BE2C (cell line): ENCODE measurements around the gene SIPA1.
A peak's percentile ranks its signal among the peaks of the same experiment; 100 is the strongest.

Experiments
- DNase-seq: peaks from one replicate; pipeline ENCODE4 v3.0.0-alpha.2; 2020
- H3K27me3 ChIP-seq: fragments of 250-450 bp; sonication (Bioruptor Pico); 2 replicates; pipeline ENCODE4 v1.5.1; 2020; ENCODE audit warnings: mild to moderate bottlenecking
- H3K36me3 ChIP-seq: fragments of 250-450 bp; sonication (Bioruptor Pico); 2 replicates; pipeline ENCODE4 v1.5.1; 2020; ENCODE audit warnings: mild to moderate bottlenecking
- H3K4me1 ChIP-seq: fragments of 250-450 bp; sonication (Bioruptor Pico); 2 replicates; pipeline ENCODE4 v1.5.1; 2020
- H3K4me3 ChIP-seq: 2 replicates; pipeline ENCODE4 v1.5.1; 2011; ENCODE audit warnings: low read depth, low read length
- H3K9me3 ChIP-seq: fragments of 250-450 bp; sonication (Bioruptor Pico); 2 replicates; pipeline ENCODE4 v1.5.1; 2020
- TF ChIP-seq, protein P1 (sequence below): IDR thresholded peaks from 2 replicates; pipeline ENCODE4 v1.5.1; 2012; ENCODE audit warnings: mild to moderate bottlenecking, low read depth, low read length

The SIPA1 gene

DNA sequence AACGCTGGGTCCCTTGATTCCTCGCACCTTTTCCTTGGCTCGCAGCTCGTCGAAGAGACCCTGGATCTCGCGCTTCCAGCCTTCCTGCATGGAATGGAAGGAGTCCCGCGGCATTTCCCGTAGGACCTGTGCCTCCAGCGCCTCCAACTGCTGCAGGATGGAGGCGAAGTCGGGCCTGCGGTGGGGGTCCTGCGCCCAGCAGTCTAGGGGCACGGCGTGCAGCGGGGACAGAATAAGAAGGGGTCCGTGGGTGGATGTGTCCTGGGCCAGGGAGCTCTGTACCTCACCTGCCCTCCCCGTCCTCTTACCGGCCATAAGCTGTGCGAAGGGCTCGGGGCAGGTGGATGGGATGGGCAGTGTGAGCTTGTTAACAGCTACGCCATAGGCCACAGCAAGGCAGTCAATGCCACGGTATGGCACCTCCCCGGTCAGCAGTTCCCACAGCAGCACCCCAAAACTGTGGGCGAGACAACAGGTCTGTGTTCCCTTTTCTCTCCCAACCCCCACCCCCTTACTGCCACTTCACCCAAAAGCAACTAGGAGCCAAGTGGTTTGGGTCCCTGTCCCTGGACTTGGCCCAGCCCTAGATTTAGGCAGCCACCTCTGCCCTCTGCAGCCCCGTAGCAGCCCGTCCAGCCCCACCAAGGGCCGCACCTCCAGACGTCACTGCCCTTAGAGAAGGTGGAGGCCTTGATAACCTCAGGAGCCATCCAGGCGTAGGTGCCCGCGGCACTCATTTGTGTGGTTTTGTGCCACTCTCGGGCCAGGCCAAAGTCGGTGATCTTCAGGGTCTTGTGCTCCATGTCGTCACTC is 30.1 kb upstream of the SIPA1 start:
- Histone ChIP-seq H3K36me3 (no peaks in the 10 kb centered on the region), H3K4me3 (peak overlapping the region; percentile 14; the same call in 1 of the 2 replicates), H3K9me3 (no peaks in the 10 kb centered on the region), H3K4me1 (0 out of 2 replicates have a peak, but pooled peaks cover 2% of the 10 kb centered on the region), H3K27me3 (no peaks in the 10 kb centered on the region)
- no peak for DNase-seq
- TF ChIP-seq, protein P1, sequence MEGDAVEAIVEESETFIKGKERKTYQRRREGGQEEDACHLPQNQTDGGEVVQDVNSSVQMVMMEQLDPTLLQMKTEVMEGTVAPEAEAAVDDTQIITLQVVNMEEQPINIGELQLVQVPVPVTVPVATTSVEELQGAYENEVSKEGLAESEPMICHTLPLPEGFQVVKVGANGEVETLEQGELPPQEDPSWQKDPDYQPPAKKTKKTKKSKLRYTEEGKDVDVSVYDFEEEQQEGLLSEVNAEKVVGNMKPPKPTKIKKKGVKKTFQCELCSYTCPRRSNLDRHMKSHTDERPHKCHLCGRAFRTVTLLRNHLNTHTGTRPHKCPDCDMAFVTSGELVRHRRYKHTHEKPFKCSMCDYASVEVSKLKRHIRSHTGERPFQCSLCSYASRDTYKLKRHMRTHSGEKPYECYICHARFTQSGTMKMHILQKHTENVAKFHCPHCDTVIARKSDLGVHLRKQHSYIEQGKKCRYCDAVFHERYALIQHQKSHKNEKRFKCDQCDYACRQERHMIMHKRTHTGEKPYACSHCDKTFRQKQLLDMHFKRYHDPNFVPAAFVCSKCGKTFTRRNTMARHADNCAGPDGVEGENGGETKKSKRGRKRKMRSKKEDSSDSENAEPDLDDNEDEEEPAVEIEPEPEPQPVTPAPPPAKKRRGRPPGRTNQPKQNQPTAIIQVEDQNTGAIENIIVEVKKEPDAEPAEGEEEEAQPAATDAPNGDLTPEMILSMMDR: no peak

DNA sequence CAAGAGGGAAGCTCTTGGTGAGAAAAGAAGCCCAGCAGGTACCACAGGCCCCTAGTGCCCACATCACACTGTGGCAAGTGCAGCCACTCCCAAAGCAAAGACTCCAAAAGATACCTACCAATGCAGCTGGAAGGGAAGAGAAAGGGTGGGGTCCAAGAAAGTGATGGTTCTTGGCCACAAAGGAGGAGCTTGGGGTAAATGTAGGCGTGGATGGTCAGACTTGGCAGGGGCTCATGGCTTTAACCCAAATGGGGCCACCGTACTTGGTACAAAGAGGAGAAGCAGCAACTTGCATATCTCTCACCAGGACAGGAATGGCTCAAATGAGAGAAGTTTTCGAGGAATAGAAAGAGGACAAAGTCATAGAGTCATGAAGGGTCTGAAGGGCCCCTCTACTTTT is 28.7 kb upstream of the SIPA1 start:
- H3K36me3 ChIP-seq: no peaks in the 10 kb centered on the region
- H3K9me3 ChIP-seq: no peaks in the 10 kb centered on the region
- TF ChIP-seq, protein P1: no peak
- 0 out of 2 replicates have a peak, but pooled peaks cover 2% of the 10 kb centered on the region for H3K4me1 ChIP-seq
- no peak overlapping the region for H3K4me3 ChIP-seq
- DNase-seq: no peak
- H3K27me3 ChIP-seq: no peaks in the 10 kb centered on the region

DNA sequence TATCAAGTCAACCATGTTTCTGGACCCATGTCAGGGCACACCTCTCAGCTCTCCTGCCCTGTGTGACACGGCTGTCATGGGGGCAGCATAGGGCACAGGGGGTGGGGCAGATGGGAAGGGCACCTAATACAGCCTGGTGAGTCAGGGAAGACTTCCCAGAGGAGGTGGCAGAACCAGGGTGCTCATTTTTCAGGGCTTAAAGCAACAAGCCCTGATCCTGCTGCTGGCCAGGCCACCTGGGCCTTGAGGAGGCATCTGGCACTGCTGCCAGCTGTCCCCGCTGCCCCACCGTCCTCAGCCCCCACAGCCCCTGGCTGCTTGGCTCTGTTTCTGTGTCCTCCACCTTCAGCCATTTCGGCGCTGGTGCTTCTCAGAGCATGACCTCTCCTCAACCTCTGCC is 28.2 kb upstream of the SIPA1 start:
- DNase-seq: no peak
- no peak overlapping the region for H3K4me3 ChIP-seq
- 0 out of 2 replicates have a peak, but pooled peaks cover 2% of the 10 kb centered on the region for H3K4me1 ChIP-seq
- no peaks in the 10 kb centered on the region for H3K27me3 ChIP-seq
- TF ChIP-seq, protein P1: no peak
- H3K36me3 ChIP-seq: no peaks in the 10 kb centered on the region
- H3K9me3 ChIP-seq: no peaks in the 10 kb centered on the region

DNA sequence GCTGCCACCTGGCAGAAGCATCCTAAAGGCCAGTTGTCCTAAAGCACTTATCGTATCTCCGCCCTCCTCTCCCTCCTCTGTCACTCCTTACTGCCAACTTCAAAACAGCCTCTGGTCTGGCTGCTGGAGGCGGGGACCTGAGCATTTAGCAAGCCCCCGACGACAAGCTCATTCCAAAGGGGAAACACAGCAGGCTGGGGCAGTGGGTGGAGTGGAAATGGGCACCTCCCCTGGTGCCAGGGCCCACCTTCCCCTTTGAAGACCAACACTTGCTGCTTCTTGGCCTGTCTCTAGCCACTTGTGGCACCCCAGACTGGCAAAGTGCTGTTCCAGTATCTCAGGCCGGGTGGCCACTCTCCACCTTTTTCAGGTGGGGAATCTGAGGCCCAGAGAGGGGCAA is 27.5 kb upstream of the SIPA1 start:
- H3K4me1 ChIP-seq: 0 out of 2 replicates have a peak, but pooled peaks cover 2% of the 10 kb centered on the region
- no peaks in the 10 kb centered on the region for H3K36me3 ChIP-seq
- no peak overlapping the region for H3K4me3 ChIP-seq
- no peaks in the 10 kb centered on the region for H3K9me3 ChIP-seq
- DNase-seq: no peak
- TF ChIP-seq, protein P1: no peak
- H3K27me3 ChIP-seq: no peaks in the 10 kb centered on the region

DNA sequence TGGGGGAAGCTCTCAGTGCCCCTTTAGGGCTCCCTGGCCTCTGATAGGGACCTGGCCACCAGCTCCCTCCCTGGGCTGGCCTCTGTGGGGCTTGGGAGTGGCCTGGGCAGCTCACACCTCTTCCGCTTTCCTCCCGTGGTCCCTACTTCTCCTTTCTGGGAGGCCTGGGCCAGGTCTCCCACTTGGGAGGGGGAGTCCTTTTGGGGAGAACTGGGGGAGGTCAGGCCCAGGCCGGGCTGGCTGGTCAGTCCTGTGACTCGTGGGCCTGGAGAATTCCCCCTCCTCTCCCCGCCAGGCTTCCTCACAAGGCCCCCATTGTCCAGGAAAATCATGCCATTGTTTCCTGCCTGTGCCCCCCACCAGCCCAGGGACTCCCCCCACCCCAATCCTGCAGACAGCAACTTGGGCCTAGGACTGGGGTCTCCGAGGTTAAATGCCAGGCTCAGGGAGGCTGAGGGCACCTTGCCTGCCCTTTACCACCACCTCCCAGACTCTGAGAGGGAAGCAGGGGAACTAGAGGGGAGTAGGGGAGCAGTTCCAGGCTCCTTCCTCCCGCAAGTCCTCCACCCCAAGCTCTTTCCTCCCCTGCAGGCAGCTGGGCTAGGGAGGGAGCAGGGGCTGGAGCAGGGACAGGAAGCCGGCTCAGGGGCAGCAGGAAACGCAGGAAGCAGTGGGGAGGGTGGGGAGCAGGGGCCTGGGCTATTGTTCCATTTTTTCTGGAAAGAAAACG is 26.7 kb upstream of the SIPA1 start:
- no peaks in the 10 kb centered on the region for H3K27me3 ChIP-seq
- H3K9me3 ChIP-seq: no peaks in the 10 kb centered on the region
- no peak for DNase-seq
- TF ChIP-seq, protein P1: no peak
- no peak overlapping the region for H3K4me3 ChIP-seq
- 0 out of 2 replicates have a peak, but pooled peaks cover 2% of the 10 kb centered on the region for H3K4me1 ChIP-seq
- no peaks in the 10 kb centered on the region for H3K36me3 ChIP-seq
